GM12878 (cell line): ENCODE results near the gene PSMB8. TPM values are rescaled to one million over a fixed set of nuclear protein-coding genes. Genes with fewer than 3 reads are reported as not detected.

ENCODE experiments used
- ATAC-seq: fragments of 200-7000 bp; cut with Tn5 transposase; 3 replicates; pipeline ENCODE4 v1.9.1; 2020; ENCODE audit warnings: mild to moderate bottlenecking, moderate library complexity
- BruUV-seq: library from RNA; stranded (reverse); fragments of 400-500 nt; replicated peaks from 2 replicates; lab custom pipeline; 2021; lab: Mats Ljungman, UMichigan
- CTCF ChIA-PET: fragments of 300-600 bp; sonication (Branson Sonifier 250); formaldehyde crosslinking; extraction: SDS; loops from one replicate; lab custom pipeline; 2021; ENCODE audit warnings: inconsistent platforms; lab: Yijun Ruan, JAX
- POLR2A ChIA-PET: fragments of 350-600 bp; formaldehyde crosslinking; extraction: SDS; loops from one replicate; lab custom pipeline; 2021; ENCODE audit warnings: inconsistent platforms; lab: Charles Lee
- RAD21 ChIA-PET: fragments of 300-600 bp; sonication (Branson Sonifier 250); formaldehyde crosslinking; loops from one replicate; lab custom pipeline; 2023; ENCODE audit warnings: antibody characterized with exemption; ENCODE audit not compliant: unreplicated experiment; lab: Charles Lee
- SMC1A ChIA-PET: fragments of 300-600 bp; sonication (Branson Sonifier 250); formaldehyde crosslinking; loops from one replicate; lab custom pipeline; 2023; ENCODE audit not compliant: unreplicated experiment, uncharacterized antibody; lab: Charles Lee
- DNase-seq: peaks from one replicate; pipeline ENCODE4 v3.0.0-alpha.2; 2011; ENCODE audit warnings: low read depth, low spot score
- FAIRE-seq: peaks from 3 replicates; lab custom pipeline; 2011; peaks lifted over from hg19 to GRCh38; lab: Jason Lieb, UNC
- H2AFZ ChIP-seq: 2 replicates; pipeline ENCODE4 v1.6.0; 2011; ENCODE audit warnings: low read depth, low read length, control low read depth; ENCODE audit not compliant: control insufficient read depth
- H3K27ac ChIP-seq: 2 replicates; pipeline ENCODE4 v1.5.1; 2011; ENCODE audit warnings: control low read depth; ENCODE audit not compliant: control insufficient read depth, insufficient read depth
- H3K27me3 ChIP-seq, 2 experiments: replicated peaks in 1 of 2; 2 replicates each; pipeline versions ENCODE4 v1.6.0 to v1.6.1; 2011; ENCODE audit warnings: low read length in 1 of 2; ENCODE audit not compliant: control insufficient read depth in 2 of 2, insufficient read depth in 2 of 2
- H3K36me3 ChIP-seq, 2 experiments: 2 replicates each; pipeline ENCODE4 v1.5.1; 2011; ENCODE audit warnings: low read length in 1 of 2; ENCODE audit not compliant: control insufficient read depth in 2 of 2, insufficient read depth in 2 of 2
- H3K4me1 ChIP-seq: 2 replicates; pipeline ENCODE4 v1.6.1; 2011; ENCODE audit warnings: mild to moderate bottlenecking, low read length, moderate library complexity, mixed read lengths; ENCODE audit not compliant: control insufficient read depth, insufficient read depth
- H3K4me2 ChIP-seq: 2 replicates; pipeline ENCODE4 v1.6.0; 2011; ENCODE audit warnings: control low read depth; ENCODE audit not compliant: control insufficient read depth, insufficient read depth
- H3K4me3 ChIP-seq: fragments of 200-600 bp; sonication (generic); 2 replicates; pipeline ENCODE4 v1.5.1; 2016
- H3K79me2 ChIP-seq: 2 replicates; pipeline ENCODE4 v1.6.0; 2011; ENCODE audit warnings: low read length; ENCODE audit not compliant: control insufficient read depth, insufficient read depth
- H3K9ac ChIP-seq: 2 replicates; pipeline ENCODE4 v1.8.0; 2011; ENCODE audit warnings: low read length, control low read depth, mixed read lengths; ENCODE audit not compliant: control insufficient read depth, insufficient read depth
- H3K9me3 ChIP-seq: replicated peaks from 3 replicates; pipeline ENCODE4 v1.5.1; 2011; ENCODE audit warnings: mild to moderate bottlenecking, low read length; ENCODE audit not compliant: control insufficient read depth, insufficient read depth
- H4K20me1 ChIP-seq: 2 replicates; pipeline ENCODE4 v1.6.0; 2011; ENCODE audit not compliant: control insufficient read depth, insufficient read depth
- KAT2A ChIP-seq: conservative IDR thresholded peaks from 2 replicates; pipeline ENCODE4 v1.6.1; 2011; ENCODE audit warnings: low read depth, low read length; ENCODE audit not compliant: control insufficient read depth
- MEF2A ChIP-seq: IDR thresholded peaks from 2 replicates; pipeline ENCODE4 v1.6.1; 2011; ENCODE audit warnings: low read depth, mild to moderate bottlenecking, low read length, moderate library complexity; ENCODE audit not compliant: insufficient read depth
- NBN ChIP-seq: fragments of 450-650 bp; IDR thresholded peaks from 2 replicates; pipeline ENCODE4 v1.6.1; 2016
- PAX8 ChIP-seq: fragments of 450-650 bp; IDR thresholded peaks from 2 replicates; pipeline ENCODE4 v1.6.1; 2017; ENCODE audit warnings: mild to moderate bottlenecking, moderate library complexity
- RAD21 ChIP-seq: IDR thresholded peaks from 2 replicates; pipeline ENCODE4 v1.6.1; 2011; ENCODE audit warnings: mild to moderate bottlenecking, low read depth, low read length, moderate library complexity; ENCODE audit not compliant: insufficient read depth
- SMARCA5 ChIP-seq: fragments of 450-650 bp; IDR thresholded peaks from 2 replicates; pipeline ENCODE4 v1.6.1; 2017; ENCODE audit warnings: mild to moderate bottlenecking
- SMC3 ChIP-seq: IDR thresholded peaks from 2 replicates; pipeline ENCODE4 v1.6.1; 2011; ENCODE audit warnings: low read length, improper control_type of control experiment, borderline replicate concordance
- YY1 ChIP-seq: IDR thresholded peaks from 2 replicates; pipeline ENCODE4 v1.6.1; 2011; ENCODE audit warnings: low read depth, mild to moderate bottlenecking, low read length
- WGBS: methylation state at CpG from one replicate; pipeline ENCODE4 v1.1.6; 2016; ENCODE audit warnings: low lambda C conversion rate; ENCODE audit not compliant: insufficient replicate concordance, insufficient coverage; ENCODE audit errors: missing lambda C conversion rate; 5-methylcytosine and 5-hydroxymethylcytosine counted together
- in situ Hi-C: fragments of 300-500 bp; cut with MboI; formaldehyde crosslinking; loops from 9 replicates; pipeline ENCODE4 v1.14.3; 2018; ENCODE audit warnings: mixed read lengths
- intact Hi-C: fragments of 100-400 bp; cut with micrococcal nuclease; formaldehyde crosslinking; loops from one replicate; pipeline ENCODE4 v1.14.2; 2022; ENCODE audit not compliant: unreplicated experiment
- polyA plus RNA-seq, 11 experiments: library from polyadenylated mRNA; depleted of rRNA in 4 of 11; unstranded in 6 of 11; stranded (reverse) in 5 of 11; fragments of >200 nt; fragmentation: Nextera tagmentation in 4 of 11; fragmentation: Illumina TruSeq in 1 of 11; extraction: Ambion mirVana in 4 of 11; extraction: Trizol in 1 of 11; gene quantifications; 1 replicate in 1 of 11; 2 replicates in 10 of 11; pipeline versions ENCODE4 v1.2.1 to v1.2.3, GENCODE V29; 2011 to 2016; ENCODE audit warnings: inconsistent platforms in 2 of 11, missing spikeins in 2 of 11, low read depth in 1 of 11
- total RNA-seq, 4 experiments: library from RNA; depleted of rRNA in 3 of 4; stranded (reverse); fragments of >200 nt in 3 of 4; fragmentation: Illumina TruSeq in 1 of 4; extraction: Trizol in 1 of 4; gene quantifications; 2 replicates each; pipeline versions ENCODE4 v1.2.1 to v1.2.3, GENCODE V29; 2013 to 2021
- TF ChIP-seq, protein P1 (sequence below), 3 experiments: IDR thresholded peaks in 2 of 3; conservative IDR thresholded peaks in 1 of 3; 2 replicates each; pipeline ENCODE4 v1.5.1; 2011; ENCODE audit warnings: low read depth in 3 of 3, low read length in 3 of 3, mild to moderate bottlenecking in 3 of 3, control low read depth in 2 of 3, moderate library complexity in 2 of 3, inconsistent platforms in 1 of 3, mixed read lengths in 1 of 3; ENCODE audit not compliant: control insufficient read depth in 2 of 3, insufficient read depth in 1 of 3; ENCODE audit errors: extremely low read depth in 1 of 3
- TF ChIP-seq, protein P2 (sequence below): fragments of 450-650 bp; IDR thresholded peaks from 2 replicates; pipeline ENCODE4 v1.6.1; 2017; ENCODE audit warnings: mild to moderate bottlenecking, moderate library complexity
- TF ChIP-seq, protein P3 (sequence below): fragments of 450-650 bp; IDR thresholded peaks from 2 replicates; pipeline ENCODE4 v1.6.1; 2016; ENCODE audit warnings: mild to moderate bottlenecking
- TF ChIP-seq, protein P4 (sequence below): fragments of 450-650 bp; IDR thresholded peaks from 2 replicates; pipeline ENCODE4 v1.6.1; 2017; ENCODE audit warnings: mild to moderate bottlenecking, low read depth, inconsistent platforms; ENCODE audit not compliant: poor library complexity, severe bottlenecking

PSMB8 gene
- total and polyA plus RNA-seq, 10 of the 15 experiments (the other 5 are each of a cell fraction or from before 2014, with no cell fraction given), result 304 to 557 (median 379) TPM

DNA sequence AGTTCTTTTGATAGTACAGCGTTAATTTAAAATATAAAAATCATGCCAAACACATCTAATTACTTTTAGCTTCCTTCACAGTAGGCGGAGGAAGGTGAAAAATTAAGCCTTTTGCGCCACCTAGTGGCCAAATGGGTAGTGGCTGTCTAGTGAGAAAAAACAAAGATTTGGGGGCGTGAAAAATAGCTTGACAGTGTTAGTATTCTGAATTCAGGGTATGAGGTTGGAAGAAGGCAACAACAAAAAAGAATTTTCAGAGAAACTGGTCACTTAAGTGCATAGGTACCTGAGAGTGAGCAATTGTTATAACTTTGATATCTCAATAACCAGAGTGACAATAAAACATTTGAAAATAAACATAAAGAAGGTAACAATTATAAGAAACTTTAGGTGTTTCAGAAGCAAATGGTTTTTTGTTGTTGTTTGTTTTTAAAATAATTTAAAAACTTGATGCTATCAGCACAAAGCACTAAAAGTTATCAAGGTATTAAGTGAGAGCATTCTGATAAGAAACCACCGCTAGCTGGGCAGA, 24.5 kb upstream of the PSMB8 start:
- in situ Hi-C loops, result loop anchor here (5.0 kb wide), 1 partner anchor 456 kb away; no protein-coding TSS in a partner anchor
- H3K9me3 ChIP-seq, result no peaks in the 10 kb centered on the region
- no peaks in the 10 kb centered on the region for H3K79me2 ChIP-seq
- SMC1A ChIA-PET, result interaction anchor here (0.6 to 6.7 kb wide), 68 partner anchors 10 to 623 kb away, joined by 3 to 226 read pairs (median 5); partner anchors contain the start of genes HLA-DMA, HLA-DOB, PSMB8 and PSMB9
- H3K27ac ChIP-seq, result no peak overlapping the region
- no peaks in the 10 kb centered on the region for H4K20me1 ChIP-seq
- H3K9ac ChIP-seq, result no peak overlapping the region
- DNase-seq (no peak), ATAC-seq (peak; percentile 88), FAIRE-seq (peak; percentile 86)
- no peaks in the 10 kb centered on the region for H3K27me3 ChIP-seq
- no peaks in the 10 kb centered on the region for H3K36me3 ChIP-seq
- 20% methylated on average over 5 of the region's 5 CpGs for WGBS
- no peak overlapping the region for H2AFZ ChIP-seq
- RAD21 ChIA-PET, result interaction anchor here (0.7 to 7.2 kb wide), 43 partner anchors 10 to 455 kb away, joined by 3 to 236 read pairs (median 5); partner anchors contain the start of genes HLA-DMA, HLA-DMB, HLA-DOB and PSMB8
- POLR2A ChIA-PET, result interaction anchor here (0.9 to 4.1 kb wide), 15 partner anchors 9 to 454 kb away, joined by 3 to 56 read pairs (median 4); partner anchors contain the start of genes PSMB8, PSMB9, TAP1 and TAP2
- peaks cover 23% of the 10 kb centered on the region for H3K4me1 ChIP-seq
- BruUV-seq, result no TSS peak
- CTCF ChIA-PET, result interaction anchor here (0.6 to 6.6 kb wide), 63 partner anchors 10 to 1164 kb away, joined by 3 to 311 read pairs (median 5); partner anchors contain the start of genes BRD2, HLA-DMA, HLA-DOB and HLA-DQA1
- intact Hi-C loops, result loop anchor here (1.0 to 5.0 kb wide), 6 partner anchors 30 to 456 kb away; partner anchors contain the start of genes HLA-DRA and TAP2
- no peak overlapping the region for H3K4me3 ChIP-seq
- H3K4me2 ChIP-seq, result peak overlapping the region; percentile 78; the same call in 1 of the 2 replicates
- TF ChIP-seq MEF2A (0 out of 2 replicates have a peak, but pooled peaks have one; percentile 28), RAD21 (peak; percentile 84), NBN (peak; percentile 25; the same call in 1 of the 2 replicates), KAT2A (no peak), PAX8 (peak; percentile 63; the same call in 1 of the 2 replicates), YY1 (peak; percentile 56; the same call in 1 of the 2 replicates), SMC3 (peak; percentile 86), SMARCA5 (peak; percentile 16; the same call in 1 of the 2 replicates)
- TF ChIP-seq, protein P1, sequence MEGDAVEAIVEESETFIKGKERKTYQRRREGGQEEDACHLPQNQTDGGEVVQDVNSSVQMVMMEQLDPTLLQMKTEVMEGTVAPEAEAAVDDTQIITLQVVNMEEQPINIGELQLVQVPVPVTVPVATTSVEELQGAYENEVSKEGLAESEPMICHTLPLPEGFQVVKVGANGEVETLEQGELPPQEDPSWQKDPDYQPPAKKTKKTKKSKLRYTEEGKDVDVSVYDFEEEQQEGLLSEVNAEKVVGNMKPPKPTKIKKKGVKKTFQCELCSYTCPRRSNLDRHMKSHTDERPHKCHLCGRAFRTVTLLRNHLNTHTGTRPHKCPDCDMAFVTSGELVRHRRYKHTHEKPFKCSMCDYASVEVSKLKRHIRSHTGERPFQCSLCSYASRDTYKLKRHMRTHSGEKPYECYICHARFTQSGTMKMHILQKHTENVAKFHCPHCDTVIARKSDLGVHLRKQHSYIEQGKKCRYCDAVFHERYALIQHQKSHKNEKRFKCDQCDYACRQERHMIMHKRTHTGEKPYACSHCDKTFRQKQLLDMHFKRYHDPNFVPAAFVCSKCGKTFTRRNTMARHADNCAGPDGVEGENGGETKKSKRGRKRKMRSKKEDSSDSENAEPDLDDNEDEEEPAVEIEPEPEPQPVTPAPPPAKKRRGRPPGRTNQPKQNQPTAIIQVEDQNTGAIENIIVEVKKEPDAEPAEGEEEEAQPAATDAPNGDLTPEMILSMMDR (IDR thresholded peaks at IDR 0.05 in 2 of 3, conservative IDR thresholded peaks at IDR 0.05 in 1 of 3; ENCODE audit: control insufficient read depth in 2 of 3, extremely low read depth in 1 of 3, insufficient read depth in 1 of 3, low read depth in 3 of 3, low read length in 3 of 3), result peak; percentile 67 to 85 (median 85)
- TF ChIP-seq, protein P2, sequence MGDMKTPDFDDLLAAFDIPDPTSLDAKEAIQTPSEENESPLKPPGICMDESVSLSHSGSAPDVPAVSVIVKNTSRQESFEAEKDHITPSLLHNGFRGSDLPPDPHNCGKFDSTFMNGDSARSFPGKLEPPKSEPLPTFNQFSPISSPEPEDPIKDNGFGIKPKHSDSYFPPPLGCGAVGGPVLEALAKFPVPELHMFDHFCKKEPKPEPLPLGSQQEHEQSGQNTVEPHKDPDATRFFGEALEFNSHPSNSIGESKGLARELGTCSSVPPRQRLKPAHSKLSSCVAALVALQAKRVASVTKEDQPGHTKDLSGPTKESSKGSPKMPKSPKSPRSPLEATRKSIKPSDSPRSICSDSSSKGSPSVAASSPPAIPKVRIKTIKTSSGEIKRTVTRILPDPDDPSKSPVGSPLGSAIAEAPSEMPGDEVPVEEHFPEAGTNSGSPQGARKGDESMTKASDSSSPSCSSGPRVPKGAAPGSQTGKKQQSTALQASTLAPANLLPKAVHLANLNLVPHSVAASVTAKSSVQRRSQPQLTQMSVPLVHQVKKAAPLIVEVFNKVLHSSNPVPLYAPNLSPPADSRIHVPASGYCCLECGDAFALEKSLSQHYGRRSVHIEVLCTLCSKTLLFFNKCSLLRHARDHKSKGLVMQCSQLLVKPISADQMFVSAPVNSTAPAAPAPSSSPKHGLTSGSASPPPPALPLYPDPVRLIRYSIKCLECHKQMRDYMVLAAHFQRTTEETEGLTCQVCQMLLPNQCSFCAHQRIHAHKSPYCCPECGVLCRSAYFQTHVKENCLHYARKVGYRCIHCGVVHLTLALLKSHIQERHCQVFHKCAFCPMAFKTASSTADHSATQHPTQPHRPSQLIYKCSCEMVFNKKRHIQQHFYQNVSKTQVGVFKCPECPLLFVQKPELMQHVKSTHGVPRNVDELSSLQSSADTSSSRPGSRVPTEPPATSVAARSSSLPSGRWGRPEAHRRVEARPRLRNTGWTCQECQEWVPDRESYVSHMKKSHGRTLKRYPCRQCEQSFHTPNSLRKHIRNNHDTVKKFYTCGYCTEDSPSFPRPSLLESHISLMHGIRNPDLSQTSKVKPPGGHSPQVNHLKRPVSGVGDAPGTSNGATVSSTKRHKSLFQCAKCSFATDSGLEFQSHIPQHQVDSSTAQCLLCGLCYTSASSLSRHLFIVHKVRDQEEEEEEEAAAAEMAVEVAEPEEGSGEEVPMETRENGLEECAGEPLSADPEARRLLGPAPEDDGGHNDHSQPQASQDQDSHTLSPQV, result no peak
- TF ChIP-seq, protein P3, sequence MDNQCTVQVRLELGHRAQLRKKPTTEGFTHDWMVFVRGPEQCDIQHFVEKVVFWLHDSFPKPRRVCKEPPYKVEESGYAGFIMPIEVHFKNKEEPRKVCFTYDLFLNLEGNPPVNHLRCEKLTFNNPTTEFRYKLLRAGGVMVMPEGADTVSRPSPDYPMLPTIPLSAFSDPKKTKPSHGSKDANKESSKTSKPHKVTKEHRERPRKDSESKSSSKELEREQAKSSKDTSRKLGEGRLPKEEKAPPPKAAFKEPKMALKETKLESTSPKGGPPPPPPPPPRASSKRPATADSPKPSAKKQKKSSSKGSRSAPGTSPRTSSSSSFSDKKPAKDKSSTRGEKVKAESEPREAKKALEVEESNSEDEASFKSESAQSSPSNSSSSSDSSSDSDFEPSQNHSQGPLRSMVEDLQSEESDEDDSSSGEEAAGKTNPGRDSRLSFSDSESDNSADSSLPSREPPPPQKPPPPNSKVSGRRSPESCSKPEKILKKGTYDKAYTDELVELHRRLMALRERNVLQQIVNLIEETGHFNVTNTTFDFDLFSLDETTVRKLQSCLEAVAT, result no peak
- TF ChIP-seq, protein P4, sequence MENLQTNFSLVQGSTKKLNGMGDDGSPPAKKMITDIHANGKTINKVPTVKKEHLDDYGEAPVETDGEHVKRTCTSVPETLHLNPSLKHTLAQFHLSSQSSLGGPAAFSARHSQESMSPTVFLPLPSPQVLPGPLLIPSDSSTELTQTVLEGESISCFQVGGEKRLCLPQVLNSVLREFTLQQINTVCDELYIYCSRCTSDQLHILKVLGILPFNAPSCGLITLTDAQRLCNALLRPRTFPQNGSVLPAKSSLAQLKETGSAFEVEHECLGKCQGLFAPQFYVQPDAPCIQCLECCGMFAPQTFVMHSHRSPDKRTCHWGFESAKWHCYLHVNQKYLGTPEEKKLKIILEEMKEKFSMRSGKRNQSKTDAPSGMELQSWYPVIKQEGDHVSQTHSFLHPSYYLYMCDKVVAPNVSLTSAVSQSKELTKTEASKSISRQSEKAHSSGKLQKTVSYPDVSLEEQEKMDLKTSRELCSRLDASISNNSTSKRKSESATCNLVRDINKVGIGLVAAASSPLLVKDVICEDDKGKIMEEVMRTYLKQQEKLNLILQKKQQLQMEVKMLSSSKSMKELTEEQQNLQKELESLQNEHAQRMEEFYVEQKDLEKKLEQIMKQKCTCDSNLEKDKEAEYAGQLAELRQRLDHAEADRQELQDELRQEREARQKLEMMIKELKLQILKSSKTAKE, result peak; percentile 15
